GM04504 (cell line): ENCODE results near the gene ZNF846.
"Not testable (repeated sequence)": the region's sequence is repeated elsewhere in the genome, so short reads cannot be mapped to it uniquely, and the experiment has no call there.

Experiments
- DNase-seq: peaks from one replicate; pipeline ENCODE4 v3.0.0-alpha.2; 2012; ENCODE audit warnings: low read depth

Gene ZNF846

DNA sequence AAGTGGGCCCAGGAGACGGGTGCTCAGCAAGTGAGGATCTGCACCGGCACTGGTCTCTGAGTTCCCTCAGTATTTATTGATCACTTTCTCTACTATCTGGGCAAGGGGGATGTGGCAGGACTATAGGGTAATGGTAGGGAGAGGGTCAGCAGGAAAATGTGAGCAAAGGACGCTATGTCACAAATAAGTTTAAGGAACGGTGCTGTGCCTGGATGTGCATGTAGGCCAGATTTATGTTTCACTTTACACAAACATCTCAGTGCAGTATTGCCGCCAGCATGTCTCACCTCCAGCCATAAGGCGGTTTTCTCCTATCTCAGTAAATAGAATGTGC, 15.6 kb upstream of the ZNF846 start:
- not testable (repeated sequence) for DNase-seq

DNA sequence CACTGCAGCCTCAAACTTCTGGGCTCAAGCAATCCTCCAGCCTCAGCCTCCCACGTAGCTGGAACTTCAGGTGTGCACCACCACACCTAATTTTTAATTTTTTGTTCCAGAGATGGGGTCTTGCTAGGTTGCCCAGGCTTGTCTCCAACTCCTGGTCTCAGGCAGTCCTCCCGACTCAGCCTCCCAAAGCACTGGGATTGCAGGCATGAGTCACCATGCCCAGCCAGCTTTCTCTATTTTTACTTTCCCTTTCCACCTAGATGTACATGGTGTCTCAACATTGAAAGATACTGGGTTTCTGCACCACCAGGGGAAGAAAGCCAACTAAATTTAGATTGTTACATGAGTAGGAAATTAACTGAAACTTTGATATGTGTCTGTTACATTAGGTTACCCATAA, 13.8 kb upstream of the ZNF846 start:
- DNase-seq = no peak

DNA sequence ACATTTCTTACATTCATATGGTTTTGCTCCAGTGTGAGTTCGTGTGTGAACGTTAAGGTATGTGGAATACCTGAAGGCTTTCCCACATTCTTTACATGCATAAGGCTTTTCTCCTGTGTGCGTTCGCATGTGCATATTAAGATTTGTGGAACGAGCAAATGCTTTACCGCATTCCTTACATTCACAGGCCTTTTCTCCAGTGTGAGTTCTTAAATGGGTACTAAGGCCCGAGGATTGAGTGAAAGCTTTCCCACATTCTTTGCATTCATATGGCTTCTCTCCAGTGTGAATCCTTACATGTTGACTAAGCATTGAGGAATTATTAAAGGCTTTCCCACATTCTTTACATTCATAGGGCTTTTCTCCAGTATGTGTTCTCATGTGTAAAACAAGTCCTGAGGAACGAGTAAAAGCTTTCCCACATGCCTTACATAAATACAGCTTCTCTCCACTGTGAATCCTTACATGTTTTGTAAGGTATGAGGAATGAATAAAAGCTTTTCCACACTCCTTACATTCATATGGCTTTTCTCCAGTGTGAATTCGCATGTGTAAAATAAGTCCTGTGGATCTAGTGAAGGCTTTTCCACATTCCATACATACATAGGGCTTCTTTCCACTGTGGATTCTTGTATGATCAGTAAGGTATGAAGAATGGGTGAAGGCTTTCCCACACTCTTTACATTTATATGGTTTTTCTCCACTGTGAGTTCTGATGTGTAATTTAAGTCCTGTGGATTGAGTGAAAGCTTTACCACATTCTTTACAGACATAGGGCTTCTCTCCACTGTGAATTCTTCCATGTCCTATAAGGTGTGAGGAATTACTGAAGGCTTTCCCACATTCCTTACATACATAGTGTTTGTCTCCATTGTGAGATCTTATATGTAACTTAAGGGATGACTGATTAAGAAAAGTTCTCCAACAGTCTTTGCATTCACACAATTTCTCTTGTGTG, 10.7 kb downstream of the ZNF846 start:
- DNase-seq = no peak

DNA sequence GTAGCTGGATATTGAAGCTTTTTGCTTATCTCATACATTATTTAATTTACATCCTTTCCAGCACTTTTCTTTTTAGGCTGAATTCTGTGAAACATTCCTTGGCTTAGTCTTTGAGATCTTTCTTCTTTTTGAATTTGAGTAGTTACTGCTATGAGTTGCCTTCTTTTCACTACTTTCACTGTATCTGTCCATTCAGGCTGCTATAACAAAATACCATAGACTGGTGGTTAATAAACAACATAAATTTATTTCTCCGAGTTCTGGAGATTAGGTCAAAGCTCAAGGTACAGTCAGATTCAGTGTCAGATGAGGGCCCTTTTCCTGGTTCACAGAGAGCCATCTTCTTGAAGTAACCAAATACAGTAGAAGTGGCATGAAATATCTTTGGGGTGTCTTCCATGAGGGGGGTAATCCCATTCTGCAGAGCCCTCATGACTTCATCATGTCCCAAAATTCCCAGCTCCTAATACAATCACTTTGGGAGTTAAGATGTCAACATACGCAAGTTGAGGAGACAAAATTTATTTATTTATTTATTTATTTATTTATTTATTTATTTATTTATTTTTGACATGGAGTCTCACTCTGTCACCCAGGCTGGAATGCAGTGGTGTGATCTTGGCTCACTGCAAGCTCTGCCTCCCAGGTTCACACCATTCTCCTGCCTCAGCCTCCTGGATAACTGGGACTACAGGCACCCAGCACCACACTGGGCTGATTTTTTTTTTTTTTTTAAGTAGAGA, 15.7 kb downstream of the ZNF846 start:
- no peak for DNase-seq

DNA sequence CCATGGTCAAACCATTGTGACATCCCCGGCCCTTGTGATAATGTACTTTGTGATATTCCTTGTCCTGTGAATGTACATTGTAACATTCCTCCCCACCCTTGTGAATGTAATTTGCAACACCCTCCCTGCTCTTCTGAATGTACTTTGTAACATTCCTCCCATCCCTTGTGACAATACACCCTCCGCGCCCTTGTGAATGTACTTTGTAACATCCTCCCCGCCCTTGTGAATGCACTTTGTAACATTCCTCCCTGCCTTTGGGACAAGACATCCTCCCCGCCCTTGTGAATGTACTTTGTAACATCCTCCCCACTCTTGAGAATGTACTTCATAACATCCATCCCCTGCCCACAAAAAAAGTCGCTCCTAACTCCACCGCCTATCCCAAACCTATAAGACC, 17.1 kb downstream of the ZNF846 start:
- no peak for DNase-seq

DNA sequence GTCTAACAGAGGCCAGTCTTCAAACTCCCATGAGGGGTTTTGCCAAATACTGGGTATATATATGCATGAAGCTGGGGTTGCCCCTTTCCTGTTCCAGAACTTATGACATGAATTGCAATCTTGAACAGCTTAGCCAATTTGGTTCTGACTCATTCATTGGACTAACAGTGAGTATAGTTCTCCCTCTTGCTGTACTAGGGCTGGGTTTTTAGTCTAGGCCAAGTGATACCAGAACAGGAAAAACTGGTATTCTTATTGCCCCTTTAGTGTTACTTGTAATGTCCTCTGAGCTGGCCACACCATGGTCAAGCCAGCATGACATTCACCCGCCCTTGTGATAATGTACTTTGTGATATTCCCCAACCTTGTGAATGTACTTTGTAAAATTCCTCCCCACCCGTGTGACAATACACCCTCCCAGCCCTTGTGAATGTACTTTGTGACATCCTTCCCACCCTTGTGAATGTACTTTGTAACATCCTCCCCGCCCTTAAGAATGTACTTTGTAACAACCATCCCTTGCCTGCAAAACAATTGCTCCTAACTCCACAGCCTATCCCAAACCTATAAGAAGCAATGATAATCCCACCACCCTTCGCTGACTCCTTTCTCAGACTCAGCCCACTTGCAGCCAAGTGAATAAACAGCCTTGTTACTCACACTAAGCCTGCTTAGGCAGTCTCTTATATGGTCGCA, 26.9 kb downstream of the ZNF846 start:
- DNase-seq = no peak

DNA sequence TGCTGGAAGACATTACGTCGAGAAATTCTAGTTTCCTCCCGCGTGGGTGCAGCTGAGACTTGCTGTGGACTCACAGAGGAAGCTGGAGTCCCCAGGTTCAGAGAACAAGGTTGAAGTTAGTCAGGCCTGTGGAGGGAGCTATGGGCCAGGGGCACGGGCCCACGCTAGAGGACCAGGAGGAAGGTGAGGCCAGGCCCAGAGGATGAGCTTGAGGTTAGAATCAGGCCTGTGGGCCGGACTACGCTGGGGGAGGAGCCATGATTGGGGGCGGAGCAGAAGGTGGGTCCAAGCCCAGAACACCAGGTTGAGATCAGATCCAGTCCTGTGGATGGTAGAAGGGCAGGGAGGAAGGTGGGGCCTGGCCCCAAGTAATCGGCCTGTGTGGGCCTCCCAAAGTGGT, 32.6 kb downstream of the ZNF846 start:
- no peak for DNase-seq

DNA sequence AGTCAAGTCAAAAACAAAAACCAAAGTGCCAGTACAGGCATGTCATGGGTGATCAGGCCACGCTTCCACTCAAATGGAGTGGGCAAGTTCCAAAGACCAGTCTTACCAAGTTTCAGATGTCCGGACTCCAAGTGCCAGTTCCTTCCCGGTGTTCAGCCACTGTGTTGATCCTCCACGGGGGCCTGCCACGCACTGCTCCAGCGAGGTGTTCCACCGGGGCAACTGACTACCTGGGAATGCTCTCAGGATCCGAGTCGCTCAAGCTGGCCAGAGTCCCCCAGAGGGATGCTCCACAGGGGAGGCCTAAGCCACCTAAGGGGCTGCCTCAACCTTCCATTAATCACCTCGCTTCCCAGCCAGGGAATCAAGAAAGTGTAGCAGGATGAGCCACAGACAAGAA, 38.5 kb downstream of the ZNF846 start:
- not testable (repeated sequence) for DNase-seq

DNA sequence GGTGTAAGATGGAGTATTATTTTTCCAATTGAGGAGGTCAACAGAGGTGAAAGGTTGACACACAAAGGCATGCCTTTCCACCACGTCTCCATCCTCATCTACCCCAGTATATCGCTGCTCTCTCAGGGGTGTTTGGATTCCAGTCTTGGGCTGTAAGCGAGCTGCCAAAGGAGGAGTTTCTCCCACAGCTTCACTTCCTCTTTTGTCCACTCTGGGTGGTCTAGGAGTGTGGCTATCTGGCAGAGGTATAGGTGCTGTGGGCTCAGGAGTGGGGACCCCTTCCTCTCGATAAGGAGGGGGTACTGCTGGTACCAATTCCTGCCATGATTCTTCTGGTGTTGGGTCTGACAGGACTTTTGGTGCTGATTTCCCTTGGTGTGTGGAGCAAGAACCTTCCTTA, 39.4 kb downstream of the ZNF846 start:
- no peak for DNase-seq

DNA sequence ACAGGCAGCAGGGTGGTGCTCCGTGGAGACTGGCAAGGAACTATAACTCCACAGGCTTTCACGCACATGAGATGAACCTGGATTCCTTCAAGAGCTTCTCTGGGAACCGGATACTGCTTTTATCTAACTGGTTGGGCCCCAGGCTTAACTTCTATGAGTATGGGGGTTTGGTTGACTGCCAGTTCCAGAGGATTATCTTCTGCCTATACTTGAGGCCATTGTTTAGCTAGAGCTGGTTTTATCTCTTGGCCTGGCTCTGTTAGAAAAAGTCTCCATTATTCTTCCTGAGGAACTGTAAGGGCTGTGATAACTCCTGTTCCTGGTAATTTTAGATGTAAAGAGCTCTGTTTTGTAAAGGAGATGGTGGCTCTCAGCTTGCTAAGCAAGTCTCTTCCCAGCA, 40.9 kb downstream of the ZNF846 start:
- no peak for DNase-seq

DNA sequence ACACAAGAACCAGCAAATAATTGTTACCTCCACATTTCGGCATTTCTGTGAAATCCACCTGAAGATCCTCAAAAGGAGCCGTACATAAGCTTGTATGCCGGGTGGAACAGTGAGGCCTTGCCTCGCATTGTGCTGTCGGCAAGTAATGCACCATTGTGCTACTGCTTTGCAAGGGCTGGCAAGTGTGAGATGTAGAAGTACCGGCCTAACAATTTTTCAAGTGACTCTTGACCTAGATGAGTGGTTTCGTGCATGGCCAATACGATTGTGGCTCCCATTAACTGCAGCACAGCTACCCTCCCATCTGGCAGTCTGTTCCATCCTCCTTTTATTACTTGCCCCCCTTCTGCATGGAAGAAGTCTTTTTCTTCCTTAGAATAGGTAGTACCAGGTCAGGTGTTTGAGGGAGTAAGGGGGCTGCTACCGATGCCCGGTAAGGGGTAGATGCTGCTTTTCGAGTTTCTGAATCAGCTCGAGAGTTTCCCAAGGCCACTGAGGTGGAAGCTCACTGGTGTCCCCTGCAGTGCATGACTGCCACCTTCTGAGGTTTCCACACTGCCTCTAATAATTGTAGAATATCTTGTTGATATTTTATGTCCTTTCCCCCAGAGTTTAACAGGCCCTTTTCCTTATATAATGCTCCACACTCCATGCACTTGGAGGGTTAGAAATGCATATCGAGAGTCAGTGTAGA, 42.9 kb downstream of the ZNF846 start:
- not testable (repeated sequence) for DNase-seq

DNA sequence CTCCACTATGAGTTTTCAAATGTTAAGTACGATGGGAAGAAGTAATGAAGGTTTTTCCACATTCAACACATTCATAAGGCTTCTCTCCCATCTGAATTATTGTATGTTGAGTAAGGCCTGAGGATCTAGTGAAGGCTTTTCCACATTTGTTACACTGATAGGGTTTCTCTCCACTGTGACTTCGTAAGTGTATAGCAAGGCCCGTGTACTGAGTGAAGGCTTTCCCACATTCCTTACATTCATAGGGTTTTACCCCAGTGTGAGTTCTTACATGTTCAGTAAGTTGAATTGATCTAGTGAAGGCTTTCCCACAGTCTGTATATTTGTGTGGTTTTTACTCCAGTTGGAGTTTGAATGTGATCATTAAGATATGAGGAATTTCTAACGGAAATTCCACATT, 44.4 kb downstream of the ZNF846 start:
- no peak for DNase-seq

DNA sequence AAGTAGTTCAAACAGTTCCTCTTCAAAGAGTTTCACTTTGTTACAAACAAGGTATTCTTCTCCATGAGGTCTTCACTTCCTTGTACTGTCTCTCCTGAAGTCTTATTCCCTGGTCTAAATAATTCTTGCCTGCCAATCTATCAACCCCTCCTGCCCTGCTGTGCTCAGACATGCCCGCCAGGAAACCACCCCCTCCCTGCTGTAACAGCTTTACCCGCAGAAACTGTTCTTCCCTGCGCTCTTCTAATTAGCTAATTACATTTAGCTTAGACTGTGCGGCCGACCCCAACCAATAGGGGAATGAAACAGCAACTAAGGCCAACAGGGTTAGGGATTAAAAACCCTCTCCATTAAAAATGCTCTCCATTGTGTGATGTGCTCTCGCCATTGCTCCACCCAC, 46.7 kb downstream of the ZNF846 start:
- no peak for DNase-seq

DNA sequence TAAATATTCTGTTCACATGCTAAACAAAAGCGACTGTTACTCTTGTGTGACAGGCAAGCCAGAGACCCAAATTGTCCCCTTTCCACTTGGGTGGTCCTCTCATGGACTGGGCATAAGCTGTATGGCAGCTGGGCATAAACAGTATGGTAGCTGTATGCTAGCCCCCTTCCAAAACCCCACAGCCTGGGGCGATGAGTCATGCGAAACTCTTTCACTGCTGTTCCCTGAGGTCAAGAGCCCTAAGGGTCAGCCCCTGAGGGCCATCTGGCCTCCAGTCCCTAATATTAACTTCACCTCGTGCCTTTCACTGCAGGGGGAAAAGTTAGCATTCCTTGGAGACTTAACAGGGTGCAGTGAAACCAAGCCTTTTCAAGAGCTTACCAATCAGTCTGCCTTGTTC, 48.0 kb downstream of the ZNF846 start:
- DNase-seq = no peak

DNA sequence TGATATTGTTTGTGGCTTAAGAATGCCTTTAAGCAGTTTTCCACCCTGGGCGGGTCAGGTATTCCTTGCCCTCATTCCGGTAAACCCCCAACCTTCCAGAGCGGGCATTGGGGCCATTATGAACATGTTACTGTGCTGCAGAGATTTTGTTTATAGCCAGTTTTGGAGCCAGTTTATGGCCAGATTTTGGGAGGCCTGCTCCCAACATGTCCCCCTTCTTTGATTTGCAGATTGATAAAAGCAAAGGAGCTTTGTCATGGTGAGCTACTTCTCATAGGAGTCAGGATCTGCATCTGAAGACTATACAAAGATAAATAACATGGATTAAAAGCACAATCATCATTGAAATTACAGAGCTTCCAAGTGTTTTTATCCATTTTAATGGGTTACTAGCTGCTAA, 56.7 kb downstream of the ZNF846 start:
- DNase-seq = no peak

DNA sequence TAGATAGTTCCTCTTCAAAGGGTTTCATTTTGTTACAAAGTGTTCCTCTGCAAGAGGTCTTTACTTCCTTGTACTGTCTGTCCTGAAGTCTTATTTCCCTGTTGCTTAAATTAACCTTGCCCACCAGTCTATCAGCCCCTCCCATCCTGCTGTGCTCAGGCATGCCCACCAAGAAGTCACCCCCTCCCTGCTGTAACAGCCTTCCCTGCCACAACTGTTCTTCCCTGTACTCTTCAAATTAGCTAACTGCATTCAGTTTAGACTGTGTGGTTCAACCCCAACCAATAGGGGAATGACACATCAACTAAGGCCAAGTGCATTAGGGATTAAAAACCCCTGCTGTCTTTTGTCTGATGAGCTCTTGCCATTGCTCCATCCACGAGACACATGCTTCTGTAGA, 59.2 kb downstream of the ZNF846 start:
- no peak for DNase-seq

DNA sequence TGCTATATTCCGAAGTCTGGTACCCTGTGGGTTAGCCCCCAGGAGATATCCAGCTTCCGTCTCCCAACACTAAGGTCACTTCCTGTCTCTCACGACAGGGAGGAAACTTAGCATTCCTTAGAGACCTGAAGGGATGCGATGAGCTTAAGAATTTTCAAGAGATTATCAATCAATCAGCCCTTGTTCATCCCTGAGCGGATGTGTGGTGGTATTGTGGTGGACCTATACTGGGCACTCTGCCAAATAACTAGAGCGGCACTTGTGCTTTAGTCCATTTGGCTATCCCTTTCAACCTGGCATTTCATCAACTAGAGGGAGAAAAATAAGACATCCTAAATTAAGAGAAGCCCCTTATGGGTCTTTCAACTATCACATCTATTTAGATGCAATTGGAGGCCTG, 62.7 kb downstream of the ZNF846 start:
- no peak for DNase-seq

DNA sequence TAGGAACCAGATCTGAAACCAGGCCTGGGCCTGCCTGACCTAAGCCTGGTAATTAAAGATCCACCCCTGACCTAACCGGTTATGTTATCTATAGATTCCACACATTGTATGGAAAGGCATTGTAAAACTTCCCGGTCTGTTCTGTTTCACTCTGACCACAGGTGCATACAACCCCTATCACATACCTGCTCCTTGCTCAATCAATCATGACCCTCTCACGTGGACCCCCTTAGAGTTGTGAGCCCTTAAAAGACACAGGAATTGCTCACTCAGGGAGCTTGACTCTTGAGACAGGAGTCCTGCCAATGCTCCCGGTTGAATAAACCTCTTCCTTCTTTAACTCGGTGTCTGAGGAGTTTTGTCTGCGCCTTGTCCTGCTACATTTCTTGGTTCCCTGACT, 66.4 kb downstream of the ZNF846 start:
- no peak for DNase-seq
